OCI-LY3 (cell line): ENCODE data around the gene PREX1.
A peak's percentile ranks its signal among the peaks of the same experiment; 100 is the strongest.

Experiments used
- H2AFZ ChIP-seq: fragments of 200-600, 300-600 bp; shearing (Covaris generic); 2 replicates; pipeline ENCODE4 v1.6.0; 2014; ENCODE audit warnings: antibody characterized with exemption, low read depth, low read length
- H3K27ac ChIP-seq: fragments of 200-600, 300-600 bp; sonication (generic); 2 replicates; pipeline ENCODE4 v1.5.1; 2014; ENCODE audit warnings: mild to moderate bottlenecking, low read length, moderate library complexity, mixed read lengths
- H3K27me3 ChIP-seq: fragments of 200-600, 300-600 bp; sonication (generic); 2 replicates; pipeline ENCODE4 v1.6.1; 2014; ENCODE audit warnings: low read depth, low read length, mixed read lengths
- H3K36me3 ChIP-seq: fragments of 200-600, 300-600 bp; sonication (generic); replicated peaks from 2 replicates; pipeline ENCODE3; 2014; ENCODE audit warnings: low read depth, low read length, mixed read lengths
- H3K4me1 ChIP-seq: fragments of 300-600, 200-600 bp; sonication (generic); 2 replicates; pipeline ENCODE4 v1.6.1; 2014; ENCODE audit warnings: low read length, mixed read lengths
- H3K4me2 ChIP-seq: fragments of 200-600, 300-600 bp; sonication (generic); 2 replicates; pipeline ENCODE4 v1.6.1; 2014; ENCODE audit warnings: low read length, mixed read lengths
- H3K4me3 ChIP-seq: fragments of 300-600, 200-600 bp; sonication (generic); 2 replicates; pipeline ENCODE4 v1.5.1; 2014; ENCODE audit warnings: antibody characterized with exemption, mild to moderate bottlenecking, low read length, moderate library complexity
- H3K79me2 ChIP-seq: fragments of 300-600, 200-600 bp; shearing (Covaris generic); 2 replicates; pipeline ENCODE4 v1.6.1; 2014; ENCODE audit warnings: mild to moderate bottlenecking, low read length, mixed read lengths
- H3K9ac ChIP-seq: fragments of 300-600, 200-600 bp; shearing (Covaris generic); 2 replicates; pipeline ENCODE4 v1.6.0; 2014; ENCODE audit warnings: mild to moderate bottlenecking, low read length, moderate library complexity
- H3K9me3 ChIP-seq: fragments of 200-600, 300-600 bp; shearing (Covaris generic); 2 replicates; pipeline ENCODE4 v1.6.1; 2014; ENCODE audit warnings: low read length, mixed read lengths; ENCODE audit not compliant: insufficient read depth
- H4K20me1 ChIP-seq: fragments of 200-600, 300-600 bp; sonication (generic); 2 replicates; pipeline ENCODE4 v1.6.1; 2016; ENCODE audit warnings: low read length, mixed read lengths; ENCODE audit not compliant: insufficient read depth
- CTCF ChIP-seq: fragments of 200-600, 300-600 bp; sonication (generic); IDR thresholded peaks from 2 replicates; pipeline ENCODE4 v1.5.1; 2014; ENCODE audit warnings: antibody characterized with exemption, low read length, low read depth
- EZH2phosphoT487 ChIP-seq: fragments of 200-600 bp; shearing (Covaris generic); IDR thresholded peaks from 2 replicates; pipeline ENCODE4 v1.6.1; 2018; ENCODE audit warnings: antibody characterized with exemption, mixed run types, low read depth

PREX1 gene

GRCh38 chr20:48864254-48864653 lies 36.5 kb upstream of the PREX1 start:
- Histone ChIP-seq H3K27me3 (peaks cover 10% of the 10 kb centered on the region; the same call in 1 of the 2 replicates), H3K79me2 (no peaks in the 10 kb centered on the region), H3K4me1 (peaks cover 43% of the 10 kb centered on the region), H4K20me1 (no peaks in the 10 kb centered on the region), H2AFZ (no peak overlapping the region), H3K9me3 (no peaks in the 10 kb centered on the region), H3K9ac (no peak overlapping the region), H3K27ac (no peak overlapping the region), H3K4me3 (no peak overlapping the region), H3K36me3 (no peaks in the 10 kb centered on the region), H3K4me2 (no peak overlapping the region)
- no peak for TF ChIP-seq CTCF
- no peak for TF ChIP-seq EZH2phosphoT487

DNA sequence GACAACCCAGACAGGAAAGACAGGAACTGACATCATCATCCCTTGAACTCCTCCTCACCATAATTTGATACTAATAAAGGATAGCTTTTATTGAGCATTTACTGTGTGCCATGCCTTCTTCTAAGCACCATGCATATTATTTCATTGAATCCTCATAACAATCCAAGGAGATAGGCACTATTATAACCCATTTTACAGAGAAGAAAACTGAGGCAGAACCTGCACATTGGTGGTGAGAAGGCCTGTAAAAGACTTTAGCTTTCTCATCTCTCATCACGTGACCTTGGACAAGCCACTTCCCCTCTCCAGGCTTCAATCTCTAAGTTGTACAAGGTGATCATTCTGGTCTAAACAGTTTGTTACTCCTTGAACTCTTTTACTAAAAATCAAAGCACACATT lies 34.5 kb upstream of the PREX1 start:
- Histone ChIP-seq H3K27me3 (peaks cover 10% of the 10 kb centered on the region; the same call in 1 of the 2 replicates), H3K27ac (no peak overlapping the region), H3K79me2 (no peaks in the 10 kb centered on the region), H3K9me3 (no peaks in the 10 kb centered on the region), H4K20me1 (no peaks in the 10 kb centered on the region), H3K36me3 (no peaks in the 10 kb centered on the region), H3K9ac (no peak overlapping the region), H2AFZ (no peak overlapping the region), H3K4me3 (no peak overlapping the region), H3K4me2 (no peak overlapping the region), H3K4me1 (peaks cover 62% of the 10 kb centered on the region)
- TF ChIP-seq CTCF (no peak), EZH2phosphoT487 (no peak)

GRCh38 chr20:48861444-48861843 lies 33.6 kb upstream of the PREX1 start:
- no peaks in the 10 kb centered on the region for H3K36me3 ChIP-seq
- H3K79me2 ChIP-seq, result no peaks in the 10 kb centered on the region
- H3K4me2 ChIP-seq, result peak overlapping the region; percentile 53
- peak overlapping the region; percentile 20; the same call in 1 of the 2 replicates for H3K9ac ChIP-seq
- H3K4me1 ChIP-seq, result peaks cover 70% of the 10 kb centered on the region
- H2AFZ ChIP-seq, result peak overlapping the region; percentile 28; the same call in 1 of the 2 replicates
- H3K9me3 ChIP-seq, result no peaks in the 10 kb centered on the region
- no peaks in the 10 kb centered on the region for H4K20me1 ChIP-seq
- peak overlapping the region; percentile 68 for H3K27ac ChIP-seq
- no peak overlapping the region for H3K4me3 ChIP-seq
- peaks cover 10% of the 10 kb centered on the region; the same call in 1 of the 2 replicates for H3K27me3 ChIP-seq
- TF ChIP-seq EZH2phosphoT487 (no peak), CTCF (no peak)

GRCh38 chr20:48858075-48858790 lies 30.4 kb upstream of the PREX1 start:
- no peaks in the 10 kb centered on the region for H4K20me1 ChIP-seq
- no peak overlapping the region for H3K4me3 ChIP-seq
- H3K36me3 ChIP-seq, result no peaks in the 10 kb centered on the region
- H3K9ac ChIP-seq, result no peak overlapping the region
- no peak overlapping the region for H3K4me2 ChIP-seq
- H2AFZ ChIP-seq, result no peak overlapping the region
- H3K79me2 ChIP-seq, result no peaks in the 10 kb centered on the region
- no peaks in the 10 kb centered on the region for H3K27me3 ChIP-seq
- H3K4me1 ChIP-seq, result peaks cover 79% of the 10 kb centered on the region
- 0 out of 2 replicates have a peak overlapping the region, but pooled peaks have one; percentile 10 for H3K27ac ChIP-seq
- TF ChIP-seq CTCF (no peak), EZH2phosphoT487 (no peak)
- no peaks in the 10 kb centered on the region for H3K9me3 ChIP-seq
